HCT116 (cell line): Measurements from ENCODE around the gene TPM4. TPM values are rescaled to one million over a fixed set of nuclear protein-coding genes. Genes with fewer than 3 reads are reported as not detected.
A peak's percentile ranks its signal among the peaks of the same experiment; 100 is the strongest.

ENCODE experiments used
- ATAC-seq: fragments of 200-7000 bp; cut with Tn5 transposase; 2 replicates; pipeline ENCODE4 v1.9.1; 2020; ENCODE audit warnings: mild to moderate bottlenecking, moderate library complexity
- BruUV-seq: library from RNA; stranded (reverse); fragments of 400-500 nt; replicated peaks from 2 replicates; lab custom pipeline; 2021; lab: Mats Ljungman, UMichigan
- CTCF ChIA-PET: fragments of 300-600 bp; sonication (Branson Sonifier 250); formaldehyde crosslinking; loops from one replicate; lab custom pipeline; 2021; ENCODE audit warnings: antibody characterized with exemption; lab: Charles Lee
- POLR2A ChIA-PET: fragments of 300-600, 350-600 bp; sonication (Branson Sonifier 250); formaldehyde crosslinking; loops from one replicate; lab custom pipeline; 2021; ENCODE audit warnings: antibody characterized with exemption; lab: Charles Lee
- RAD21 ChIA-PET, 2 experiments: fragments of 300-600 bp; sonication (Branson Sonifier 250); formaldehyde crosslinking; loops; one replicate each; lab custom pipeline; 2023; ENCODE audit warnings: low total read pairs in 2 of 2; ENCODE audit not compliant: uncharacterized antibody in 2 of 2, unreplicated experiment in 2 of 2, low non-redundant PET in 1 of 2; lab: Charles Lee
- DNase-seq: peaks from one replicate; pipeline ENCODE4 v3.0.0-alpha.2; 2010; ENCODE audit warnings: low read depth, low spot score
- H2AFZ ChIP-seq: fragments of 200-600 bp; shearing (Covaris generic), sonication (generic); 2 replicates; pipeline ENCODE4 v1.6.1; 2017; ENCODE audit warnings: low read depth, mixed run types, mixed read lengths, antibody characterized with exemption, low read length; ENCODE audit not compliant: poor library complexity, severe bottlenecking
- H3K27ac ChIP-seq: 2 replicates; pipeline ENCODE4 v1.5.1; 2012; ENCODE audit warnings: low read depth, low read length
- H3K27me3 ChIP-seq: fragments of 200-600 bp; sonication (generic); 2 replicates; pipeline ENCODE4 v1.6.1; 2016; ENCODE audit warnings: mixed run types, low read length, mixed read lengths; ENCODE audit not compliant: insufficient read depth
- H3K36me3 ChIP-seq, 2 experiments: fragments of 200-500 bp in 1 of 2; fragments of 200-600 bp in 1 of 2; sonication (Bioruptor generic) in 1 of 2; sonication (generic) in 1 of 2; 2 replicates each; pipeline versions ENCODE4 v1.5.1 to v1.6.1; 2014 to 2016; ENCODE audit warnings: low read length in 2 of 2, inconsistent platforms in 1 of 2, mixed read lengths in 1 of 2, mixed run types in 1 of 2; ENCODE audit not compliant: insufficient read depth in 2 of 2, control insufficient read depth in 1 of 2
- H3K4me1 ChIP-seq, 2 experiments: fragments of 200-600 bp in 1 of 2; sonication (generic) in 1 of 2; 2 replicates each; pipeline versions ENCODE4 v1.5.1 to v1.6.1; 2012 to 2017; ENCODE audit warnings: low read length in 2 of 2, inconsistent platforms in 1 of 2, mild to moderate bottlenecking in 1 of 2, mixed read lengths in 1 of 2, mixed run types in 1 of 2, moderate library complexity in 1 of 2; ENCODE audit not compliant: insufficient read depth in 2 of 2, control insufficient read depth in 1 of 2
- H3K4me2 ChIP-seq: fragments of 200-600 bp; sonication (generic); 2 replicates; pipeline ENCODE4 v1.6.1; 2017; ENCODE audit warnings: mixed run types, low read length, mixed read lengths
- H3K4me3 ChIP-seq, 2 experiments: fragments of 200-600 bp in 1 of 2; sonication (generic) in 1 of 2; replicated peaks in 1 of 2; 2 replicates each; pipeline ENCODE4 v1.5.1; 2011 to 2016; ENCODE audit warnings: low read length in 2 of 2, control low read depth in 1 of 2, low read depth in 1 of 2, mild to moderate bottlenecking in 1 of 2, mixed read lengths in 1 of 2, mixed run types in 1 of 2
- H3K79me2 ChIP-seq: fragments of 200-600 bp; sonication (generic); 2 replicates; pipeline ENCODE4 v1.6.1; 2017; ENCODE audit warnings: mild to moderate bottlenecking, mixed run types, low read length, moderate library complexity, mixed read lengths; ENCODE audit not compliant: insufficient read depth
- H3K9ac ChIP-seq: fragments of 200-600 bp; sonication (generic); 2 replicates; pipeline ENCODE4 v1.6.1; 2016; ENCODE audit warnings: low read length, mixed read lengths
- H3K9me2 ChIP-seq: fragments of 200-600 bp; sonication (generic), shearing (Covaris generic); 2 replicates; pipeline ENCODE4 v1.6.1; 2017; ENCODE audit warnings: mixed run types, mild to moderate bottlenecking, moderate library complexity; ENCODE audit not compliant: insufficient read depth
- H3K9me3 ChIP-seq, 2 experiments: fragments of 200-500 bp in 1 of 2; fragments of 200-600 bp in 1 of 2; sonication (Bioruptor generic) in 1 of 2; sonication (generic) in 1 of 2; 2 replicates each; pipeline ENCODE4 v1.6.1; 2014 to 2017; ENCODE audit warnings: low read length in 2 of 2, mixed read lengths in 2 of 2, inconsistent platforms in 1 of 2, low read depth in 1 of 2, mild to moderate bottlenecking in 1 of 2, mixed run types in 1 of 2, moderate library complexity in 1 of 2; ENCODE audit not compliant: control insufficient read depth in 1 of 2, insufficient read depth in 1 of 2
- H4K20me1 ChIP-seq: fragments of 200-600 bp; sonication (generic), shearing (Covaris generic); 2 replicates; pipeline ENCODE4 v1.6.1; 2017; ENCODE audit warnings: mixed run types, mild to moderate bottlenecking, moderate library complexity; ENCODE audit not compliant: insufficient read depth
- CBX3 ChIP-seq: IDR thresholded peaks from 2 replicates; pipeline ENCODE4 v1.6.1; 2012; ENCODE audit warnings: low read depth
- CEBPB ChIP-seq: IDR thresholded peaks from 2 replicates; pipeline ENCODE4 v1.6.1; 2012; ENCODE audit warnings: low read depth
- CTCF ChIP-seq, 3 experiments: fragments of 200-600 bp in 1 of 3; sonication (generic) in 1 of 3; IDR thresholded peaks in 2 of 3; conservative IDR thresholded peaks in 1 of 3; 2 replicates each; pipeline ENCODE4 v1.5.1; 2012 to 2017; ENCODE audit warnings: low read depth in 2 of 3, low read length in 2 of 3, antibody characterized with exemption in 1 of 3, borderline replicate concordance in 1 of 3, control low read depth in 1 of 3, mild to moderate bottlenecking in 1 of 3, mixed read lengths in 1 of 3, mixed run types in 1 of 3, moderate library complexity in 1 of 3; ENCODE audit not compliant: insufficient read depth in 1 of 3
- EGR1 ChIP-seq: IDR thresholded peaks from 2 replicates; pipeline ENCODE4 v1.6.1; 2012; ENCODE audit warnings: low read depth
- JUND ChIP-seq: IDR thresholded peaks from 2 replicates; pipeline ENCODE4 v1.6.1; 2012
- POLR2A ChIP-seq: IDR thresholded peaks from 2 replicates; pipeline ENCODE4 v1.7.0; 2011; ENCODE audit warnings: borderline replicate concordance; ENCODE audit not compliant: insufficient read depth, insufficient read length; ENCODE audit errors: extremely low read depth
- SRF ChIP-seq: IDR thresholded peaks from 2 replicates; pipeline ENCODE4 v1.6.1; 2012; ENCODE audit warnings: low read depth
- TCF7L2 ChIP-seq: IDR thresholded peaks from 2 replicates; pipeline ENCODE4 v1.7.0; 2011; ENCODE audit warnings: borderline replicate concordance, inconsistent platforms; ENCODE audit not compliant: insufficient read depth, insufficient read length; ENCODE audit errors: extremely low read depth
- YY1 ChIP-seq: IDR thresholded peaks from 2 replicates; pipeline ENCODE4 v1.6.1; 2011; ENCODE audit warnings: low read length, low read depth, moderate library complexity, mild to moderate bottlenecking; ENCODE audit not compliant: insufficient replicate concordance; ENCODE audit errors: extremely low read depth
- intact Hi-C: fragments of 100-400 bp; cut with micrococcal nuclease; formaldehyde crosslinking; loops from 2 replicates; pipeline ENCODE4 v1.10.0; 2022
- total RNA-seq: library from RNA; stranded (reverse); gene quantifications from one replicate; pipeline ENCODE4 v1.2.1, GENCODE V29; 2021; ENCODE audit not compliant: unreplicated experiment

Gene TPM4
- total RNA-seq, 1 experiment from 2014 or later: 275 TPM

GRCh38 chr19:16041991-16042386 lies 34.3 kb upstream of the TPM4 start:
- Histone ChIP-seq H3K4me3 (peak overlapping the region; percentile 11 to 39; a peak in 2 of 4 replicates), H4K20me1 (no peaks in the 10 kb centered on the region), H3K79me2 (no peaks in the 10 kb centered on the region), H3K36me3 (no peaks in the 10 kb centered on the region), H3K9me3 (no peaks in the 10 kb centered on the region), H3K9ac (peak overlapping the region; percentile 16; the same call in 1 of the 2 replicates), H3K4me2 (peak overlapping the region; percentile 65), H3K27me3 (no peaks in the 10 kb centered on the region), H3K27ac (no peak overlapping the region), H3K9me2 (no peaks in the 10 kb centered on the region), H2AFZ (peak overlapping the region; percentile 69), H3K4me1 (peaks cover 0 to 13% of the 10 kb centered on the region in 2 experiments; a peak in 2 of 4 replicates)
- no peak for TF ChIP-seq CBX3
- TF ChIP-seq TCF7L2: no peak
- TF ChIP-seq CEBPB: no peak
- no peak for TF ChIP-seq JUND
- TF ChIP-seq CTCF (IDR thresholded peaks at IDR 0.05 in 2 of 3, conservative IDR thresholded peaks at IDR 0.05 in 1 of 3; ENCODE audit: borderline replicate concordance in 1 of 3, insufficient read depth in 1 of 3, low read depth in 2 of 3, low read length in 2 of 3): no peak
- no peak for TF ChIP-seq EGR1
- TF ChIP-seq POLR2A: no peak
- TF ChIP-seq SRF: no peak
- TF ChIP-seq YY1: no peak
- no peak for DNase-seq
- CTCF ChIA-PET: interaction anchor here (0.7 to 2.5 kb wide), 23 partner anchors 9 to 412 kb away, joined by 3 to 28 read pairs (median 4); partner anchors contain the start of genes AP1M1, FAM32A and RAB8A
- BruUV-seq: no TSS peak
- RAD21 ChIA-PET: interaction anchor here (0.6 to 1.7 kb wide), 11 partner anchors 25 to 457 kb away, joined by 3 to 7 read pairs (median 3); partner anchors contain the start of gene FAM32A (in 2 of the 2)
- intact Hi-C loops: loop anchor here (1.0 to 5.0 kb wide), 4 partner anchors 69 to 345 kb away; partner anchors contain the start of gene RAB8A
- ATAC-seq: no peak
- POLR2A ChIA-PET: interaction anchor here (1.0 to 2.7 kb wide), 5 partner anchors 34 to 144 kb away, joined by 3 to 9 read pairs (median 3); partner anchors contain the start of genes FAM32A, HSH2D and TPM4
